ENCODE results near the gene EPHB3.

Gene EPHB3

GRCh38 chr3:184562878-184563560, 1.4 kb downstream of the EPHB3 start:
- DNase-seq (ENCODE audit: extremely low spot score, insufficient read length, low read depth): no peak
- FAIRE-seq: no peak

- no peak for FAIRE-seq
- no peak for DNase-seq (ENCODE audit: extremely low spot score, insufficient read length, low read depth)
Measured at GRCh38 chr3:184563561-184563925, 2.0 kb downstream of the EPHB3 start.

GRCh38 chr3:184563941-184564684, 2.5 kb downstream of the EPHB3 start:
- no peak for FAIRE-seq
- no peak for DNase-seq (ENCODE audit: extremely low spot score, insufficient read length, low read depth)

- DNase-seq (ENCODE audit: extremely low spot score, insufficient read length, low read depth) (no peak), FAIRE-seq (no peak)
Measured at GRCh38 chr3:184564685-184565385, 3.2 kb downstream of the EPHB3 start.

- FAIRE-seq (no peak), DNase-seq (ENCODE audit: extremely low spot score, insufficient read length, low read depth) (no peak)
Measured at GRCh38 chr3:184565421-184566211, 4.0 kb downstream of the EPHB3 start.

GRCh38 chr3:184566441-184567414, 5.1 kb downstream of the EPHB3 start:
- DNase-seq (ENCODE audit: extremely low spot score, insufficient read length, low read depth) (no peak), FAIRE-seq (no peak)

GRCh38 chr3:184567946-184568559, 6.5 kb downstream of the EPHB3 start:
- FAIRE-seq: no peak
- DNase-seq (ENCODE audit: extremely low spot score, insufficient read length, low read depth): no peak

- FAIRE-seq (no peak), DNase-seq (ENCODE audit: extremely low spot score, insufficient read length, low read depth) (no peak)
Measured at GRCh38 chr3:184568560-184568923, 7.0 kb downstream of the EPHB3 start.

- DNase-seq (ENCODE audit: extremely low spot score, insufficient read length, low read depth): no peak
- no peak for FAIRE-seq
Measured at GRCh38 chr3:184568924-184569829, 7.6 kb downstream of the EPHB3 start.

- DNase-seq (ENCODE audit: extremely low spot score, insufficient read length, low read depth): no peak
- FAIRE-seq: no peak
Measured at GRCh38 chr3:184570035-184570434, 8.4 kb downstream of the EPHB3 start.

GRCh38 chr3:184570489-184570888, 8.9 kb downstream of the EPHB3 start:
- FAIRE-seq (no peak), DNase-seq (ENCODE audit: extremely low spot score, insufficient read length, low read depth) (no peak)

GRCh38 chr3:184571750-184572377, 10.3 kb downstream of the EPHB3 start:
- FAIRE-seq (no peak), DNase-seq (ENCODE audit: extremely low spot score, insufficient read length, low read depth) (no peak)

GRCh38 chr3:184572633-184573270, 11.2 kb downstream of the EPHB3 start:
- FAIRE-seq: no peak

GRCh38 chr3:184574515-184575417, 13.2 kb downstream of the EPHB3 start:
- FAIRE-seq (no peak), DNase-seq (ENCODE audit: extremely low spot score, insufficient read length, low read depth) (no peak)

More at GRCh38 chr3:184572633-184573270, 11.2 kb downstream of the EPHB3 start:
- no peak for DNase-seq (ENCODE audit: extremely low spot score, insufficient read length, low read depth)

GRCh38 chr3:184575701-184576100, 14.1 kb downstream of the EPHB3 start:
- FAIRE-seq: no peak
- DNase-seq (ENCODE audit: extremely low spot score, insufficient read length, low read depth): no peak
